D721Med (cell line): ENCODE measurements around the gene HMCN1.

ENCODE experiments used
- DNase-seq: peaks from one replicate; pipeline ENCODE4 v3.0.0; 2011; ENCODE audit warnings: low spot score; ENCODE audit not compliant: insufficient read length
- FAIRE-seq: peaks from 2 replicates; lab custom pipeline; 2011; peaks lifted over from hg19 to GRCh38; lab: Jason Lieb, UNC
- CTCF ChIP-seq: IDR thresholded peaks from 2 replicates; pipeline ENCODE4 v1.5.1; 2012; ENCODE audit warnings: mild to moderate bottlenecking, control low read depth; ENCODE audit not compliant: insufficient read depth; ENCODE audit errors: missing control alignments

The HMCN1 gene

GRCh38 chr1:186212568-186213224, 478.5 kb downstream of the HMCN1 start:
- DNase-seq (peak; percentile 21), FAIRE-seq (peak; percentile 99)
- peak; percentile 100 for TF ChIP-seq CTCF

GRCh38 chr1:186213225-186213607, 479.0 kb downstream of the HMCN1 start:
- DNase-seq (no peak), FAIRE-seq (no peak)
- no peak for TF ChIP-seq CTCF

GRCh38 chr1:186214791-186215190, 480.6 kb downstream of the HMCN1 start:
- no peak for TF ChIP-seq CTCF
- no peak for DNase-seq
- no peak for FAIRE-seq

GRCh38 chr1:186215636-186216035, 481.4 kb downstream of the HMCN1 start:
- FAIRE-seq (no peak), DNase-seq (no peak)
- no peak for TF ChIP-seq CTCF

- FAIRE-seq (no peak), DNase-seq (no peak)
- no peak for TF ChIP-seq CTCF
Measured at GRCh38 chr1:186218654-186219352, 484.6 kb downstream of the HMCN1 start.

- no peak for FAIRE-seq
- DNase-seq = no peak
- TF ChIP-seq CTCF = no peak
Measured at GRCh38 chr1:186220067-186220466, 485.9 kb downstream of the HMCN1 start.

- FAIRE-seq = no peak
- DNase-seq = no peak
- no peak for TF ChIP-seq CTCF
Measured at GRCh38 chr1:186220911-186221310, 486.7 kb downstream of the HMCN1 start.
